Mesenchymal stem cell (in vitro differentiated cells and primary cell): ENCODE results near the gene BMPR1B.
A peak's percentile ranks its signal among the peaks of the same experiment; 100 is the strongest.

ENCODE experiments used
- DNase-seq: peaks from one replicate; pipeline ENCODE4 v3.0.0-alpha.2; 2013
- H2AFZ ChIP-seq: one replicate; pipeline ENCODE4 v1.6.1; 2013; ENCODE audit warnings: low read depth, mild to moderate bottlenecking, control low read depth, inconsistent platforms, low read length, moderate library complexity
- H2AK5ac ChIP-seq: 2 replicates; pipeline ENCODE4 v1.6.1; 2013; ENCODE audit warnings: low read length, moderate library complexity, mild to moderate bottlenecking, inconsistent platforms; ENCODE audit not compliant: severe bottlenecking
- H2BK120ac ChIP-seq: one replicate; pipeline ENCODE4 v1.6.1; 2013; ENCODE audit warnings: low read depth, mild to moderate bottlenecking, inconsistent platforms, low read length, moderate library complexity
- H2BK12ac ChIP-seq, 2 experiments: one replicate each; pipeline ENCODE4 v1.6.1; 2013; ENCODE audit warnings: inconsistent platforms in 2 of 2, low read length in 2 of 2, mild to moderate bottlenecking in 2 of 2, moderate library complexity in 2 of 2, control low read depth in 1 of 2
- H2BK15ac ChIP-seq: one replicate; pipeline ENCODE4 v1.6.1; 2013; ENCODE audit warnings: mild to moderate bottlenecking, low read depth, inconsistent platforms; ENCODE audit not compliant: poor library complexity, severe bottlenecking
- H2BK5ac ChIP-seq: 2 replicates; pipeline ENCODE4 v1.6.1; 2013; ENCODE audit warnings: low read depth, mild to moderate bottlenecking, low read length, control low read depth, inconsistent platforms; ENCODE audit not compliant: poor library complexity, severe bottlenecking
- H3K14ac ChIP-seq, 2 experiments: one replicate each; pipeline ENCODE4 v1.6.1; 2013; ENCODE audit warnings: inconsistent platforms in 2 of 2, low read length in 2 of 2, control low read depth in 1 of 2, mild to moderate bottlenecking in 1 of 2, moderate library complexity in 1 of 2
- H3K18ac ChIP-seq, 2 experiments: one replicate each; pipeline ENCODE4 v1.6.1; 2013; ENCODE audit warnings: inconsistent platforms in 2 of 2, low read length in 2 of 2, control low read depth in 1 of 2, low read depth in 1 of 2, mild to moderate bottlenecking in 1 of 2
- H3K23ac ChIP-seq, 2 experiments: one replicate each; pipeline ENCODE4 v1.6.1; 2013; ENCODE audit warnings: inconsistent platforms in 2 of 2, low read length in 2 of 2, mild to moderate bottlenecking in 2 of 2, moderate library complexity in 2 of 2, control low read depth in 1 of 2
- H3K27ac ChIP-seq: 2 replicates; pipeline ENCODE4 v1.5.1; 2013; ENCODE audit warnings: mild to moderate bottlenecking, moderate library complexity, low read length, control low read depth, inconsistent platforms; ENCODE audit not compliant: poor library complexity, severe bottlenecking
- H3K27me3 ChIP-seq, 2 experiments: 2 replicates each; pipeline versions ENCODE4 v1.6.1 to v1.7.0; 2013; ENCODE audit warnings: low read length in 2 of 2, mild to moderate bottlenecking in 2 of 2, moderate library complexity in 2 of 2, control low read depth in 1 of 2, inconsistent platforms in 1 of 2; ENCODE audit not compliant: control insufficient read depth in 1 of 2, insufficient read depth in 1 of 2
- H3K36me3 ChIP-seq, 2 experiments: 2 replicates each; pipeline versions ENCODE4 v1.6.1 to v1.7.0; 2013; ENCODE audit warnings: low read length in 2 of 2, control low read depth in 1 of 2, inconsistent platforms in 1 of 2, low read depth in 1 of 2, mild to moderate bottlenecking in 1 of 2; ENCODE audit not compliant: insufficient read depth in 2 of 2, control insufficient read depth in 1 of 2
- H3K4ac ChIP-seq, 2 experiments: one replicate each; pipeline ENCODE4 v1.6.1; 2013; ENCODE audit warnings: inconsistent platforms in 2 of 2, low read length in 2 of 2, mild to moderate bottlenecking in 2 of 2, moderate library complexity in 2 of 2, control low read depth in 1 of 2, low read depth in 1 of 2
- H3K4me1 ChIP-seq: 2 replicates; pipeline ENCODE4 v1.6.1; 2013; ENCODE audit warnings: low read depth, low read length, control low read depth; ENCODE audit not compliant: control insufficient read depth, insufficient read depth
- H3K4me2 ChIP-seq: 2 replicates; pipeline ENCODE4 v1.6.1; 2013; ENCODE audit warnings: low read length, mild to moderate bottlenecking, inconsistent platforms; ENCODE audit not compliant: poor library complexity, severe bottlenecking
- H3K4me3 ChIP-seq, 2 experiments: 2 replicates each; pipeline versions ENCODE4 v1.5.1 to v1.7.0; 2013; ENCODE audit warnings: low read length in 2 of 2, mild to moderate bottlenecking in 2 of 2, control low read depth in 1 of 2, low read depth in 1 of 2; ENCODE audit not compliant: insufficient read depth in 1 of 2
- H3K79me1 ChIP-seq: replicated peaks from 2 replicates; pipeline ENCODE4 v1.6.1; 2013; ENCODE audit warnings: mild to moderate bottlenecking, control low read depth, low read length, inconsistent platforms; ENCODE audit not compliant: poor library complexity, severe bottlenecking
- H3K9ac ChIP-seq: 2 replicates; pipeline ENCODE4 v1.7.0; 2013; ENCODE audit warnings: mild to moderate bottlenecking, low read length, moderate library complexity
- H3K9me3 ChIP-seq: 2 replicates; pipeline ENCODE4 v1.7.0; 2013; ENCODE audit warnings: mild to moderate bottlenecking, low read length; ENCODE audit not compliant: control insufficient read depth
- H4K8ac ChIP-seq: one replicate; pipeline ENCODE4 v1.6.1; 2013; ENCODE audit warnings: inconsistent platforms, mild to moderate bottlenecking, low read length, moderate library complexity
- H4K91ac ChIP-seq: one replicate; pipeline ENCODE4 v1.6.1; 2013; ENCODE audit warnings: mild to moderate bottlenecking, low read length, inconsistent platforms
- WGBS: methylation state at CpG from one replicate; pipeline ENCODE4 v1.1.7; 2013; ENCODE audit warnings: mixed read lengths; 5-methylcytosine and 5-hydroxymethylcytosine counted together

The BMPR1B gene

GRCh38 chr4:94978904-94979303 lies 221.1 kb downstream of the BMPR1B start:
- Histone ChIP-seq H3K27me3 (no peaks in the 10 kb centered on the region), H4K8ac (no peak overlapping the region), H3K9me3 (no peaks in the 10 kb centered on the region), H3K18ac (no peak overlapping the region), H2BK120ac (no peak overlapping the region), H3K4me2 (no peak overlapping the region), H3K14ac (no peak overlapping the region), H4K91ac (no peak overlapping the region), H3K9ac (peak overlapping the region; percentile 46), H2BK15ac (no peak overlapping the region), H3K4me3 (no peak overlapping the region), H3K4ac (no peak overlapping the region), H3K23ac (no peak overlapping the region), H2AK5ac (no peak overlapping the region), H3K79me1 (no peaks in the 10 kb centered on the region), H2BK5ac (no peak overlapping the region), H3K27ac (no peak overlapping the region), H2AFZ (no peak overlapping the region), H3K36me3 (no peaks in the 10 kb centered on the region), H3K4me1 (peaks cover 2% of the 10 kb centered on the region), H2BK12ac (no peak overlapping the region)
- DNase-seq: no peak
- WGBS: 83% methylated on average over 1 of the region's 3 CpGs

GRCh38 chr4:94979621-94980020 lies 221.9 kb downstream of the BMPR1B start:
- no peak overlapping the region for H2BK120ac ChIP-seq
- no peaks in the 10 kb centered on the region for H3K36me3 ChIP-seq
- H4K91ac ChIP-seq: no peak overlapping the region
- H3K4me1 ChIP-seq: peaks cover 2% of the 10 kb centered on the region
- no peak overlapping the region for H2BK15ac ChIP-seq
- H2BK5ac ChIP-seq: no peak overlapping the region
- H2AK5ac ChIP-seq: no peak overlapping the region
- no peak overlapping the region for H3K23ac ChIP-seq
- no peak overlapping the region for H2BK12ac ChIP-seq
- no peaks in the 10 kb centered on the region for H3K27me3 ChIP-seq
- no peak overlapping the region for H3K27ac ChIP-seq
- H4K8ac ChIP-seq: no peak overlapping the region
- no peaks in the 10 kb centered on the region for H3K79me1 ChIP-seq
- peak overlapping the region in 1 of 2 experiments; percentile 19 for H3K4me3 ChIP-seq
- peak overlapping the region; percentile 46 for H3K9ac ChIP-seq
- H3K9me3 ChIP-seq: no peaks in the 10 kb centered on the region
- H3K4ac ChIP-seq: no peak overlapping the region
- no peak for DNase-seq
- H2AFZ ChIP-seq: no peak overlapping the region
- H3K14ac ChIP-seq: no peak overlapping the region
- H3K18ac ChIP-seq: no peak overlapping the region
- 92% methylated on average over 5 of the region's 5 CpGs for WGBS
- no peak overlapping the region for H3K4me2 ChIP-seq

GRCh38 chr4:94995684-94996394 lies 238.1 kb downstream of the BMPR1B start:
- peak overlapping the region in 1 of 2 experiments; percentile 63 for H3K4me3 ChIP-seq
- H3K4ac ChIP-seq: no peak overlapping the region
- H3K4me1 ChIP-seq: peaks cover 3% of the 10 kb centered on the region
- H3K9me3 ChIP-seq: no peaks in the 10 kb centered on the region
- no peak overlapping the region for H4K8ac ChIP-seq
- peak overlapping the region in 1 of 2 experiments; percentile 24 for H3K23ac ChIP-seq
- H3K36me3 ChIP-seq: no peaks in the 10 kb centered on the region
- no peak overlapping the region for H2BK120ac ChIP-seq
- peak; percentile 12 for DNase-seq
- peak overlapping the region in 1 of 2 experiments; percentile 11 for H3K18ac ChIP-seq
- peak overlapping the region; percentile 55 for H3K9ac ChIP-seq
- peak overlapping the region; percentile 26 for H3K4me2 ChIP-seq
- H2AK5ac ChIP-seq: no peak overlapping the region
- H3K27me3 ChIP-seq: no peaks in the 10 kb centered on the region
- H3K27ac ChIP-seq: peak overlapping the region; percentile 14
- peak overlapping the region; percentile 18 for H2AFZ ChIP-seq
- H2BK5ac ChIP-seq: no peak overlapping the region
- no peak overlapping the region for H2BK12ac ChIP-seq
- H3K14ac ChIP-seq: no peak overlapping the region
- no peak overlapping the region for H2BK15ac ChIP-seq
- no peaks in the 10 kb centered on the region for H3K79me1 ChIP-seq
- H4K91ac ChIP-seq: no peak overlapping the region
- WGBS: 25% methylated on average over 9 of the region's 10 CpGs

- H3K23ac ChIP-seq: no peak overlapping the region
- no peak overlapping the region for H3K14ac ChIP-seq
- H3K4me2 ChIP-seq: no peak overlapping the region
- WGBS: 97% methylated on average over 3 of the region's 4 CpGs
- no peak overlapping the region for H2BK5ac ChIP-seq
- DNase-seq: no peak
- H3K27me3 ChIP-seq: no peaks in the 10 kb centered on the region
- no peak overlapping the region for H3K9ac ChIP-seq
- no peaks in the 10 kb centered on the region for H3K36me3 ChIP-seq
- no peak overlapping the region for H2AK5ac ChIP-seq
- no peaks in the 10 kb centered on the region for H3K9me3 ChIP-seq
- H3K4me1 ChIP-seq: peaks cover 3% of the 10 kb centered on the region
- H3K4ac ChIP-seq: no peak overlapping the region
- no peak overlapping the region for H2BK120ac ChIP-seq
- H3K18ac ChIP-seq: no peak overlapping the region
- H4K91ac ChIP-seq: no peak overlapping the region
- no peak overlapping the region for H3K27ac ChIP-seq
- H2AFZ ChIP-seq: no peak overlapping the region
- H4K8ac ChIP-seq: no peak overlapping the region
- H2BK12ac ChIP-seq: no peak overlapping the region
- no peak overlapping the region for H2BK15ac ChIP-seq
- H3K79me1 ChIP-seq: no peaks in the 10 kb centered on the region
- H3K4me3 ChIP-seq: no peak overlapping the region
Observed at GRCh38 chr4:95000076-95000648, 242.4 kb downstream of the BMPR1B start.
